Smooth muscle cell of the brain vasculature (primary cell): ENCODE measurements around the gene CYP19A1.
A peak's percentile ranks its signal among the peaks of the same experiment; 100 is the strongest.
"Not testable (repeated sequence)": the region's sequence is repeated elsewhere in the genome, so short reads cannot be mapped to it uniquely, and the experiment has no call there.

Experiments
- DNase-seq: peaks from one replicate; pipeline ENCODE4 v3.0.0-alpha.2; 2012; ENCODE audit warnings: low read depth, low spot score

Gene CYP19A1

GRCh38 chr15:51299187-51300015, 39.0 kb downstream of the CYP19A1 start:
- no peak for DNase-seq

GRCh38 chr15:51298620-51299019, 39.8 kb downstream of the CYP19A1 start:
- DNase-seq, result no peak

GRCh38 chr15:51290720-51291119, 47.7 kb downstream of the CYP19A1 start:
- no peak for DNase-seq

GRCh38 chr15:51289290-51289689, 49.1 kb downstream of the CYP19A1 start:
- DNase-seq, result no peak

- no peak for DNase-seq
Measured at GRCh38 chr15:51288143-51289065, 50.0 kb downstream of the CYP19A1 start.

GRCh38 chr15:51286816-51287215, 51.6 kb downstream of the CYP19A1 start:
- DNase-seq, result no peak

GRCh38 chr15:51285399-51285798, 53.0 kb downstream of the CYP19A1 start:
- no peak for DNase-seq

- no peak for DNase-seq
Measured at GRCh38 chr15:51284871-51285270, 53.5 kb downstream of the CYP19A1 start.

- no peak for DNase-seq
Measured at GRCh38 chr15:51283026-51283425, 55.4 kb downstream of the CYP19A1 start.

GRCh38 chr15:51282241-51282640, 56.2 kb downstream of the CYP19A1 start:
- not testable (repeated sequence) for DNase-seq

- DNase-seq, result peak; percentile 39
Measured at GRCh38 chr15:51281368-51281967, 56.9 kb downstream of the CYP19A1 start.

GRCh38 chr15:51280838-51281237, 57.6 kb downstream of the CYP19A1 start:
- DNase-seq, result no peak

- DNase-seq, result no peak
Measured at GRCh38 chr15:51279391-51279790, 59.0 kb downstream of the CYP19A1 start.

GRCh38 chr15:51277101-51277500, 61.3 kb downstream of the CYP19A1 start:
- no peak for DNase-seq

- DNase-seq, result no peak
Measured at GRCh38 chr15:51274956-51275355, 63.4 kb downstream of the CYP19A1 start.

GRCh38 chr15:51270706-51271105, 67.7 kb downstream of the CYP19A1 start:
- no peak for DNase-seq

- no peak for DNase-seq
Measured at GRCh38 chr15:51269496-51269895, 68.9 kb downstream of the CYP19A1 start.

GRCh38 chr15:51267703-51268083, 70.7 kb downstream of the CYP19A1 start:
- no peak for DNase-seq

- DNase-seq, result no peak
Measured at GRCh38 chr15:51267051-51267702, 71.2 kb downstream of the CYP19A1 start.

- DNase-seq, result no peak
Measured at GRCh38 chr15:51266656-51267050, 71.7 kb downstream of the CYP19A1 start.

- DNase-seq, result no peak
Measured at GRCh38 chr15:51265037-51265555, 73.3 kb downstream of the CYP19A1 start.
